ENCODE measurements around the gene RFWD3. TPM values are rescaled to one million over a fixed set of nuclear protein-coding genes. Genes with fewer than 3 reads are reported as not detected.

Gene RFWD3
- total RNA-seq, 1 experiment from 2014 or later, result 118 TPM

GRCh38 chr16:74699666-74700065 is 33.0 kb upstream of the RFWD3 start:
- peaks cover 19% of the 10 kb centered on the region for H3K4me1 Mint-ChIP-seq (ENCODE audit: low read depth, unreplicated experiment)
- ChIA-PET CTCF (interaction anchor here (0.6 to 2.5 kb wide), 4 partner anchors 8 to 113 kb away, joined by 3 to 11 read pairs (median 4); partner anchors contain the start of gene FA2H), POLR2A (interaction anchor here (0.7 to 2.8 kb wide), 3 partner anchors 13 to 285 kb away, joined by 4 to 17 read pairs (median 4); partner anchors contain the start of genes RFWD3 and WDR59)
- H3K27me3 Mint-ChIP-seq (ENCODE audit: insufficient read depth, unreplicated experiment), result no peaks in the 10 kb centered on the region
- no peaks in the 10 kb centered on the region for H3K9me3 Mint-ChIP-seq (ENCODE audit: unreplicated experiment)
- H3K36me3 Mint-ChIP-seq (ENCODE audit: insufficient read depth, unreplicated experiment), result peaks cover 18% of the 10 kb centered on the region
- DNase-seq, result no peak
- TSS peak; percentile 45 for BruUV-seq (replicated peaks)
- Histone ChIP-seq H3K27me3 (replicated peaks; ENCODE audit: control insufficient read depth, insufficient read depth, low read length) (no peaks in the 10 kb centered on the region), H3K4me3 (ENCODE audit: low read depth, low read length) (peak overlapping the region; percentile 66), H3K4me1 (no peaks in the 10 kb centered on the region), H3K36me3 (ENCODE audit: control insufficient read depth, insufficient read depth, low read length) (no peaks in the 10 kb centered on the region), H3K9me3 (peaks cover 3% of the 10 kb centered on the region; the same call in 1 of the 2 replicates)
- peak overlapping the region; percentile 97 for H3K4me3 Mint-ChIP-seq (ENCODE audit: unreplicated experiment)
- no peak for TF ChIP-seq CTCF (IDR thresholded peaks at IDR 0.05; ENCODE audit: insufficient read depth in 1 of 2, low read depth in 1 of 2, low read length in 1 of 2, severe bottlenecking in 1 of 2, unreplicated experiment in 1 of 2)
- intact Hi-C loops (cut with micrococcal nuclease; ENCODE audit: unreplicated experiment), result loop anchor here (2.0 kb wide), 1 partner anchor 33 kb away; the partner anchor contains the start of gene RFWD3
- H3K27ac Mint-ChIP-seq (ENCODE audit: unreplicated experiment), result no peak overlapping the region

- Mint-ChIP-seq H3K4me1 (ENCODE audit: low read depth, unreplicated experiment) (peaks cover 19% of the 10 kb centered on the region), H3K4me3 (ENCODE audit: unreplicated experiment) (no peak overlapping the region), H3K9me3 (ENCODE audit: unreplicated experiment) (no peaks in the 10 kb centered on the region), H3K27ac (ENCODE audit: unreplicated experiment) (no peak overlapping the region), H3K27me3 (ENCODE audit: insufficient read depth, unreplicated experiment) (no peaks in the 10 kb centered on the region), H3K36me3 (ENCODE audit: insufficient read depth, unreplicated experiment) (peaks cover 18% of the 10 kb centered on the region)
- no TSS peak for BruUV-seq (replicated peaks)
- CTCF ChIA-PET, result interaction anchor here (1.0 kb wide), 1 partner anchor 165 kb away, joined by 4 read pairs; no protein-coding TSS in a partner anchor
- DNase-seq, result no peak
- Histone ChIP-seq H3K4me3 (ENCODE audit: low read depth, low read length) (no peak overlapping the region), H3K27me3 (replicated peaks; ENCODE audit: control insufficient read depth, insufficient read depth, low read length) (no peaks in the 10 kb centered on the region), H3K36me3 (ENCODE audit: control insufficient read depth, insufficient read depth, low read length) (no peaks in the 10 kb centered on the region), H3K4me1 (no peaks in the 10 kb centered on the region), H3K9me3 (peaks cover 3% of the 10 kb centered on the region; the same call in 1 of the 2 replicates)
- intact Hi-C loops (cut with micrococcal nuclease; ENCODE audit: unreplicated experiment), result no loop called here
- POLR2A ChIA-PET, result interaction anchor here (0.7 kb wide), 1 partner anchor 30 kb away, joined by 4 read pairs; no protein-coding TSS in a partner anchor
- no peak for TF ChIP-seq CTCF (IDR thresholded peaks at IDR 0.05; ENCODE audit: insufficient read depth in 1 of 2, low read depth in 1 of 2, low read length in 1 of 2, severe bottlenecking in 1 of 2, unreplicated experiment in 1 of 2)
Observed at GRCh38 chr16:74698222-74698621, 31.5 kb upstream of the RFWD3 start.

- intact Hi-C loops (cut with micrococcal nuclease; ENCODE audit: unreplicated experiment), result no loop called here
- POLR2A ChIA-PET, result interaction anchor here (0.6 to 2.4 kb wide), 2 partner anchors 17 to 28 kb away, joined by 3 to 45 read pairs; partner anchors contain the start of gene RFWD3
- no peak for TF ChIP-seq CTCF (IDR thresholded peaks at IDR 0.05; ENCODE audit: insufficient read depth in 1 of 2, low read depth in 1 of 2, low read length in 1 of 2, severe bottlenecking in 1 of 2, unreplicated experiment in 1 of 2)
- TSS peak; percentile 93 for BruUV-seq (replicated peaks)
- H3K27ac Mint-ChIP-seq (ENCODE audit: unreplicated experiment), result peak overlapping the region; percentile 60
- CTCF ChIA-PET, result interaction anchor here (0.6 to 1.4 kb wide), 4 partner anchors 29 to 255 kb away, joined by 3 to 9 read pairs (median 5); partner anchors contain the start of gene RFWD3
- Histone ChIP-seq H3K4me1 (no peaks in the 10 kb centered on the region), H3K27me3 (replicated peaks; ENCODE audit: control insufficient read depth, insufficient read depth, low read length) (no peaks in the 10 kb centered on the region), H3K4me3 (ENCODE audit: low read depth, low read length) (peak overlapping the region; percentile 36), H3K36me3 (ENCODE audit: control insufficient read depth, insufficient read depth, low read length) (no peaks in the 10 kb centered on the region), H3K9me3 (peaks cover 3% of the 10 kb centered on the region; the same call in 1 of the 2 replicates)
- H3K4me3 Mint-ChIP-seq (ENCODE audit: unreplicated experiment), result peak overlapping the region; percentile 93
- no peaks in the 10 kb centered on the region for H3K9me3 Mint-ChIP-seq (ENCODE audit: unreplicated experiment)
- no peaks in the 10 kb centered on the region for H3K27me3 Mint-ChIP-seq (ENCODE audit: insufficient read depth, unreplicated experiment)
- H3K36me3 Mint-ChIP-seq (ENCODE audit: insufficient read depth, unreplicated experiment), result peaks cover 14% of the 10 kb centered on the region
- peak; percentile 89 to 92 for DNase-seq
- H3K4me1 Mint-ChIP-seq (ENCODE audit: low read depth, unreplicated experiment), result peaks cover 15% of the 10 kb centered on the region
Observed at GRCh38 chr16:74695450-74696422, 29.1 kb upstream of the RFWD3 start.
